CD14-positive monocyte (primary cell): ENCODE measurements around the gene SAP130. TPM values are rescaled to one million over a fixed set of nuclear protein-coding genes. Genes with fewer than 3 reads are reported as not detected.
A peak's percentile ranks its signal among the peaks of the same experiment; 100 is the strongest.

Experiments
- DNase-seq, 3 donors: peaks; one replicate each; pipeline ENCODE4 v3.0.0-alpha.2; 2011 to 2022
- H2AFZ ChIP-seq: 2 replicates; pipeline ENCODE4 v1.6.0; 2012; ENCODE audit warnings: mild to moderate bottlenecking, low read depth, low read length, inconsistent platforms; ENCODE audit not compliant: insufficient read depth, poor library complexity, severe bottlenecking
- H3K27ac ChIP-seq, 2 donors: 1 replicate in 1 of 2; 2 replicates in 1 of 2; pipeline ENCODE4 v1.5.1; 2012 to 2013; ENCODE audit warnings: low read length in 2 of 2, control low read depth in 1 of 2, inconsistent platforms in 1 of 2, low read depth in 1 of 2, mild to moderate bottlenecking in 1 of 2
- H3K27me3 ChIP-seq, 2 donors: one replicate each; pipeline versions ENCODE4 v1.6.0 to v1.6.1; 2011 to 2013; ENCODE audit warnings: low read length in 2 of 2; ENCODE audit not compliant: control insufficient read depth in 2 of 2, insufficient read depth in 2 of 2
- H3K36me3 ChIP-seq, 2 donors: replicated peaks in 1 of 2; 1 replicate in 1 of 2; 2 replicates in 1 of 2; pipeline versions ENCODE4 v1.5.1 to v1.6.1; 2012 to 2013; ENCODE audit warnings: low read length in 2 of 2, control low read depth in 1 of 2, inconsistent platforms in 1 of 2, mild to moderate bottlenecking in 1 of 2; ENCODE audit not compliant: insufficient read depth in 2 of 2, control insufficient read depth in 1 of 2
- H3K4me1 ChIP-seq, 2 donors: 1 replicate in 1 of 2; 2 replicates in 1 of 2; pipeline versions ENCODE4 v1.5.1 to v1.6.1; 2012 to 2013; ENCODE audit warnings: low read length in 2 of 2, control low read depth in 1 of 2, inconsistent platforms in 1 of 2, mild to moderate bottlenecking in 1 of 2, moderate library complexity in 1 of 2; ENCODE audit not compliant: insufficient read depth in 2 of 2, control insufficient read depth in 1 of 2
- H3K4me2 ChIP-seq: replicated peaks from 2 replicates; pipeline ENCODE3; 2012; ENCODE audit warnings: low read length, moderate library complexity, mild to moderate bottlenecking; ENCODE audit not compliant: poor library complexity, severe bottlenecking; ENCODE audit errors: extremely low read depth
- H3K4me3 ChIP-seq, 3 experiments: fragments of 200-600 bp in 1 of 3; sonication (generic) in 1 of 3; replicated peaks in 1 of 3; 1 replicate in 2 of 3; 2 replicates in 1 of 3; pipeline ENCODE4 v1.5.1; 2011 to 2013; ENCODE audit warnings: low read length in 3 of 3, mild to moderate bottlenecking in 3 of 3, control low read depth in 2 of 3, low read depth in 2 of 3, inconsistent platforms in 1 of 3, moderate library complexity in 1 of 3
- H3K79me2 ChIP-seq: 2 replicates; pipeline ENCODE4 v1.6.0; 2012; ENCODE audit warnings: mild to moderate bottlenecking, control low read depth, inconsistent platforms, low read length, moderate library complexity; ENCODE audit not compliant: insufficient read depth
- H3K9ac ChIP-seq: 2 replicates; pipeline ENCODE4 v1.6.0; 2017; ENCODE audit warnings: low read length, mild to moderate bottlenecking; ENCODE audit not compliant: insufficient read depth, poor library complexity, severe bottlenecking
- H3K9me3 ChIP-seq, 2 donors: replicated peaks in 1 of 2; 1 replicate in 1 of 2; 2 replicates in 1 of 2; pipeline versions ENCODE4 v1.5.1 to v1.6.1; 2012 to 2013; ENCODE audit warnings: low read length in 2 of 2, control low read depth in 1 of 2; ENCODE audit not compliant: control insufficient read depth in 1 of 2, insufficient read depth in 1 of 2
- H4K20me1 ChIP-seq: 2 replicates; pipeline ENCODE4 v1.6.0; 2012; ENCODE audit warnings: mild to moderate bottlenecking, low read length, control low read depth, moderate library complexity; ENCODE audit not compliant: insufficient read depth
- H3K27ac Mint-ChIP-seq, 7 donors: one replicate each; pipeline ENCODE4 v1.8.0; 2020; ENCODE audit warnings: mild to moderate bottlenecking in 7 of 7, mixed read lengths in 7 of 7, moderate library complexity in 6 of 7, inconsistent platforms in 2 of 7
- H3K27me3 Mint-ChIP-seq, 3 donors: one replicate each; pipeline ENCODE4 v1.8.0; 2021 to 2022; ENCODE audit warnings: low read depth in 3 of 3, mild to moderate bottlenecking in 3 of 3, mixed read lengths in 3 of 3, moderate library complexity in 3 of 3, inconsistent platforms in 1 of 3
- H3K36me3 Mint-ChIP-seq, 2 donors: one replicate each; pipeline ENCODE4 v1.8.0; 2020; ENCODE audit warnings: mixed read lengths in 2 of 2, inconsistent platforms in 1 of 2, mild to moderate bottlenecking in 1 of 2
- H3K4me1 Mint-ChIP-seq: one replicate; pipeline ENCODE4 v1.8.0; 2020; ENCODE audit warnings: mild to moderate bottlenecking, mixed read lengths
- H3K4me3 Mint-ChIP-seq, 2 donors: one replicate each; pipeline ENCODE4 v1.8.0; 2020; ENCODE audit warnings: mild to moderate bottlenecking in 2 of 2, mixed read lengths in 2 of 2, moderate library complexity in 1 of 2
- H3K9me3 Mint-ChIP-seq, 7 donors: one replicate each; pipeline ENCODE4 v1.8.0; 2020 to 2022; ENCODE audit warnings: mixed read lengths in 7 of 7, mild to moderate bottlenecking in 6 of 7, moderate library complexity in 6 of 7, inconsistent platforms in 2 of 7
- CTCF ChIP-seq: fragments of 200-600 bp; IDR thresholded peaks from one replicate; pipeline ENCODE4 v1.8.0; 2022; ENCODE audit warnings: antibody characterized with exemption, mild to moderate bottlenecking
- WGBS: methylation state at CpG from one replicate; pipeline ENCODE4 v1.1.5; 2013; ENCODE audit warnings: missing lambda C conversion rate; ENCODE audit not compliant: insufficient coverage; 5-methylcytosine and 5-hydroxymethylcytosine counted together
- intact Hi-C, 2 donors: fragments of 100-400 bp; cut with micrococcal nuclease; formaldehyde crosslinking; loops; one replicate each; pipeline versions ENCODE4 v1.15.0 to v1.15.1; 2023
- polyA plus RNA-seq, 3 donors: library from polyadenylated mRNA; depleted of rRNA in 1 of 3; unstranded in 2 of 3; stranded (reverse) in 1 of 3; fragments of 300-500 nt in 2 of 3; fragments of >200 nt in 1 of 3; fragmentation: Illumina TruSeq in 2 of 3; gene quantifications; 1 replicate in 2 of 3; 2 replicates in 1 of 3; pipeline ENCODE4 v1.2.3, GENCODE V29; 2012 to 2021

SAP130 gene
- polyA plus RNA-seq, 3 donors: 2.8 to 16.4 (median 6.4) TPM

GRCh38 chr2:128038411-128038810, 10.6 kb upstream of the SAP130 start:
- Mint-ChIP-seq H3K4me3 (no peak overlapping the region), H3K27ac (no peak overlapping the region), H3K36me3 (no peaks in the 10 kb centered on the region), H3K4me1 (no peaks in the 10 kb centered on the region), H3K27me3 (peaks cover 3 to 5% (median 4%) of the 10 kb centered on the region in 3 donors), H3K9me3 (peaks cover 35 to 79% (median 62%) of the 10 kb centered on the region in 7 donors)
- WGBS: no CpG with 5 or more reads among the region's 3 CpGs
- no peak overlapping the region for H3K4me2 ChIP-seq
- no peaks in the 10 kb centered on the region for H3K36me3 ChIP-seq
- H3K27me3 ChIP-seq: no peaks in the 10 kb centered on the region
- intact Hi-C loops: no loop called here
- H3K4me3 ChIP-seq: no peak overlapping the region
- no peak overlapping the region for H3K27ac ChIP-seq
- H3K79me2 ChIP-seq: no peaks in the 10 kb centered on the region
- no peak overlapping the region for H2AFZ ChIP-seq
- no peak overlapping the region for H3K9ac ChIP-seq
- no peaks in the 10 kb centered on the region for H3K4me1 ChIP-seq
- peaks cover 47 to 58% of the 10 kb centered on the region in 2 donors for H3K9me3 ChIP-seq
- H4K20me1 ChIP-seq: no peaks in the 10 kb centered on the region
- TF ChIP-seq CTCF: no peak
- no peak for DNase-seq

GRCh38 chr2:128037649-128038048, 9.8 kb upstream of the SAP130 start:
- H3K4me1 Mint-ChIP-seq: no peaks in the 10 kb centered on the region
- no peaks in the 10 kb centered on the region for H3K36me3 Mint-ChIP-seq
- H2AFZ ChIP-seq: no peak overlapping the region
- intact Hi-C loops: no loop called here
- WGBS: 90% methylated on average over 4 of the region's 5 CpGs
- TF ChIP-seq CTCF: no peak
- H4K20me1 ChIP-seq: no peaks in the 10 kb centered on the region
- H3K36me3 ChIP-seq: no peaks in the 10 kb centered on the region
- DNase-seq: peak in 1 of 3 donors; percentile 17
- H3K4me2 ChIP-seq: no peak overlapping the region
- H3K9ac ChIP-seq: no peak overlapping the region
- H3K4me3 Mint-ChIP-seq: no peak overlapping the region
- peaks cover 3 to 5% (median 4%) of the 10 kb centered on the region in 3 donors for H3K27me3 Mint-ChIP-seq
- H3K79me2 ChIP-seq: no peaks in the 10 kb centered on the region
- H3K4me3 ChIP-seq: peak overlapping the region in 1 of 3 experiments; percentile 12
- H3K9me3 ChIP-seq: peaks cover 44 to 57% of the 10 kb centered on the region in 2 donors
- no peak overlapping the region for H3K27ac ChIP-seq
- peaks cover 33 to 78% (median 61%) of the 10 kb centered on the region in 7 donors for H3K9me3 Mint-ChIP-seq
- no peak overlapping the region for H3K27ac Mint-ChIP-seq
- H3K27me3 ChIP-seq: no peaks in the 10 kb centered on the region
- no peaks in the 10 kb centered on the region for H3K4me1 ChIP-seq
